Mucosa of descending colon (tissue), 3 donors: Measurements from ENCODE around the gene IL1A. TPM values are rescaled to one million over a fixed set of nuclear protein-coding genes. Genes with fewer than 3 reads are reported as not detected.
A peak's percentile ranks its signal among the peaks of the same experiment; 100 is the strongest.
"Not testable (repeated sequence)": the region's sequence is repeated elsewhere in the genome, so short reads cannot be mapped to it uniquely, and the experiment has no call there.

ENCODE experiments used
- ATAC-seq: fragments of 200-7000 bp; cut with Tn5 transposase; one replicate; pipeline ENCODE4 v1.9.1; 2020; ENCODE audit warnings: mild to moderate bottlenecking, moderate library complexity
- DNase-seq, 3 donors: peaks; one replicate each; pipeline ENCODE4 v3.0.0-alpha.2; 2020
- H3K36me3 ChIP-seq: fragments of 200-600 bp; one replicate; pipeline ENCODE4 v1.8.0; 2021; ENCODE audit warnings: low read depth, mild to moderate bottlenecking
- H3K4me1 ChIP-seq: fragments of 200-600 bp; one replicate; pipeline ENCODE4 v1.8.0; 2021; ENCODE audit warnings: low read depth, mild to moderate bottlenecking
- H3K4me3 ChIP-seq: fragments of 200-600 bp; one replicate; pipeline ENCODE4 v1.8.0; 2021; ENCODE audit warnings: mild to moderate bottlenecking
- H3K9me3 ChIP-seq: fragments of 200-600 bp; one replicate; pipeline ENCODE4 v1.8.0; 2021; ENCODE audit warnings: mild to moderate bottlenecking
- intact Hi-C, 2 donors: fragments of 100-400 bp; cut with DNase I in 1 of 2; cut with micrococcal nuclease in 1 of 2; formaldehyde crosslinking; loops; one replicate each; pipeline versions ENCODE4 v1.11.0 to v1.11.1; 2022; cut with DNase I, micrococcal nuclease
- long read RNA-seq, 2 donors: library from polyadenylated mRNA; unstranded; transcript quantifications; one replicate each; pipeline ENCODE4 v2.0.0, GENCODE V29; 2019 to 2021
- total RNA-seq, 3 donors: library from RNA; stranded (reverse); fragmentation: NEBNext Ultra II Directional in 2 of 3; extraction: Animal tissue kit (Norgen Biotek cat#: 25700) in 2 of 3; gene quantifications; one replicate each; pipeline versions ENCODE4 v1.2.1 to v1.2.4, GENCODE V29; 2021 to 2023
- TF ChIP-seq, protein P1 (sequence below): fragments of 200-600 bp; IDR thresholded peaks from one replicate; pipeline ENCODE4 v1.8.0; 2022; ENCODE audit warnings: antibody characterized with exemption, mild to moderate bottlenecking
- donor health status: DM: no; HTN: no; CAD: no; lungs with moderate emphysema.
- donor health status: DM: no; HTN: no; CAD: no.
- donor health status: DM: no; HTN: yes; CAD: no.

IL1A gene, protein sequence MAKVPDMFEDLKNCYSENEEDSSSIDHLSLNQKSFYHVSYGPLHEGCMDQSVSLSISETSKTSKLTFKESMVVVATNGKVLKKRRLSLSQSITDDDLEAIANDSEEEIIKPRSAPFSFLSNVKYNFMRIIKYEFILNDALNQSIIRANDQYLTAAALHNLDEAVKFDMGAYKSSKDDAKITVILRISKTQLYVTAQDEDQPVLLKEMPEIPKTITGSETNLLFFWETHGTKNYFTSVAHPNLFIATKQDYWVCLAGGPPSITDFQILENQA
- not detected for total RNA-seq
- long read RNA-seq, donor 1 = 0 reads
- long read RNA-seq, donor 2 = 0 reads

DNA sequence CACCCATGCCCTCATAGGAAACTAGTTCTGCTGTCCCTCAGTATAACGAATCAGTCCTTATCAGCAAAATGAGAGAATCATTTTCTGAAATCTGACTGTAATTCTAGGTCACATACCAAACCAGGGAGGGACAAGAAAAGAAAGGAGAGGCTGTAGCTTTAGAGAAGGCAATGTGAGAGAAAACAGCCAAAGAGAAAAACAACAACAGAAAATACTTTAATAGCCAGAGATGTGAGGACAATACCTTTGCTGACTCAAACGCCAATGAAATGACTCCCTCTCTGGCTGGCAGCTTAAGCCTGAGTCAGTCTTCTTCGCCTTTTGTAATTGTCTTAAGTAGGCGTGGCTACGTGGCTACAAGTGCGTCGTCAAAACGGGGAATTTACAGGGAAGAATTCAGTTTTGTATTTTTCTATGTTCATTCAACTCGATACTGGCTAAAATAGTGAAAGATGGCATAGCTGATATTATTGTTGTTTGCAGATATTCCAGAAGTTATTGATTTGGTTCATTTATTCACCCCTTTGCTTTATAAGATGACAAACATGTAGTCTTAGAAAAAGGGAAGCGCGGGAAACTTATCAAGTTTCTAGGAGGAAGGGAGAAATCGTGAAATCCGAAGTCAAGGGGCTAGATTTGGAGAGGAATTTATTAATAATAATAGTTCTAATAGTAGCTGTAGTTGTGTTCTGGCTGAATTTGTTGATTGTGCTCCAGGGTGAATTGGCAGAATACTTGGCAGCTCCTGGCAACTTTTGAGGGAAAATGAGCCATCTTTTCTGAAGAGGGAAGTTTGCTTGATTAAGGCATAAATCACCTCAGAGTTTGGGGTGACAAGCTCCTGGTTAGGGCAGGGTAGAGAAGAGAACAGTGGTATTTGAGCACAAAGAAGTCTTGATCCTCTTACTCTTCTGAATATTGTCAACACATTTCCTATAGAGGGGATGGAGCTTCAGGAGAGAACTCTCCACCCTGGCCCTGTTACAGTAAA is at the start of gene IL1A:
Gene IL1A, minus strand, starts transcription at position 295 of the 991 bp plus-strand sequence. CDS start 723 bp downstream, outside the sequence.
- TF ChIP-seq, protein P1, sequence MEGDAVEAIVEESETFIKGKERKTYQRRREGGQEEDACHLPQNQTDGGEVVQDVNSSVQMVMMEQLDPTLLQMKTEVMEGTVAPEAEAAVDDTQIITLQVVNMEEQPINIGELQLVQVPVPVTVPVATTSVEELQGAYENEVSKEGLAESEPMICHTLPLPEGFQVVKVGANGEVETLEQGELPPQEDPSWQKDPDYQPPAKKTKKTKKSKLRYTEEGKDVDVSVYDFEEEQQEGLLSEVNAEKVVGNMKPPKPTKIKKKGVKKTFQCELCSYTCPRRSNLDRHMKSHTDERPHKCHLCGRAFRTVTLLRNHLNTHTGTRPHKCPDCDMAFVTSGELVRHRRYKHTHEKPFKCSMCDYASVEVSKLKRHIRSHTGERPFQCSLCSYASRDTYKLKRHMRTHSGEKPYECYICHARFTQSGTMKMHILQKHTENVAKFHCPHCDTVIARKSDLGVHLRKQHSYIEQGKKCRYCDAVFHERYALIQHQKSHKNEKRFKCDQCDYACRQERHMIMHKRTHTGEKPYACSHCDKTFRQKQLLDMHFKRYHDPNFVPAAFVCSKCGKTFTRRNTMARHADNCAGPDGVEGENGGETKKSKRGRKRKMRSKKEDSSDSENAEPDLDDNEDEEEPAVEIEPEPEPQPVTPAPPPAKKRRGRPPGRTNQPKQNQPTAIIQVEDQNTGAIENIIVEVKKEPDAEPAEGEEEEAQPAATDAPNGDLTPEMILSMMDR = no peak
- intact Hi-C loops = no loop called here
- H3K4me1 ChIP-seq = no peaks in the 10 kb centered on the region
- H3K9me3 ChIP-seq = no peaks in the 10 kb centered on the region
- DNase-seq (peak in 1 of 3 donors; percentile 17), ATAC-seq (peak; percentile 87)
- H3K36me3 ChIP-seq = no peaks in the 10 kb centered on the region
- no peak within 1 kb of the TSS for H3K4me3 ChIP-seq

DNA sequence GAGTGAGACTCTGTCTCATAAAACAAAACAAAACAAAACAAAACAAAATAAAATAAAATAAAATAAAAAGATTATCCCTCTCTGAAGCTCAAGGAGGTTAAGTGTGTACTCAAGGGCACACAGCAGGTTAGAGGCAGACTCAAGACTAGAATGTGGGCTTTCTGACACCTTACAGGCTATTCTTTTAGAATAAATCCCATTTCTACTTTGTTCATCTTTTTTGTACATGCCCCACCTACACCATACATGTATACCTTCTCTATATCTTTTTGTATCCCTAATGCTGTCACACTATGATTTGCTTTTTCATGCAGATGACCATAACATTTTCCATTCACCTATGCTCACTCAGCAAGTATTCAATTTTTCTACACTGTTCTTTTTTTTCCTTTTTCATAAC is 49.7 kb upstream of the IL1A start:
- ATAC-seq = no peak
- DNase-seq = no peak
- Histone ChIP-seq H3K9me3 (no peaks in the 10 kb centered on the region), H3K4me3 (no peak overlapping the region), H3K36me3 (no peaks in the 10 kb centered on the region), H3K4me1 (peaks cover 10% of the 10 kb centered on the region)
- intact Hi-C loops = no loop called here
- TF ChIP-seq, protein P1 = no peak

DNA sequence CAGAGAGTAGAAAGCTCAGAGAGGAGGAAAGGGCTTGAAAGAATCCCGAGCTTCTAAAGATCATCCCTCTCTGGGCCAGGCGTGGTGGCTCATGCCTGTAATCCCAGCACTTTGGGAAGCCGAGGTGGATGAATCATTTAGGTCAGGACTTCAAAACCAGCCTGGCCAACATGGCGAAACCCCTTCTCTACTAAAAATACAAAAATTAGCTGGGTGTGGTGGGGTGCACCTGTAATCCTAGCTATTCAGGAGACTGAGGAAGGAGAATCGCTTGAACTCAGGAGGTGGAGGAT is 49.3 kb upstream of the IL1A start:
- H3K36me3 ChIP-seq, ATAC-seq, intact Hi-C loops, H3K9me3 ChIP-seq, H3K4me3 ChIP-seq, DNase-seq: not testable (repeated sequence)
- H3K4me1 ChIP-seq = peaks cover 10% of the 10 kb centered on the region

DNA sequence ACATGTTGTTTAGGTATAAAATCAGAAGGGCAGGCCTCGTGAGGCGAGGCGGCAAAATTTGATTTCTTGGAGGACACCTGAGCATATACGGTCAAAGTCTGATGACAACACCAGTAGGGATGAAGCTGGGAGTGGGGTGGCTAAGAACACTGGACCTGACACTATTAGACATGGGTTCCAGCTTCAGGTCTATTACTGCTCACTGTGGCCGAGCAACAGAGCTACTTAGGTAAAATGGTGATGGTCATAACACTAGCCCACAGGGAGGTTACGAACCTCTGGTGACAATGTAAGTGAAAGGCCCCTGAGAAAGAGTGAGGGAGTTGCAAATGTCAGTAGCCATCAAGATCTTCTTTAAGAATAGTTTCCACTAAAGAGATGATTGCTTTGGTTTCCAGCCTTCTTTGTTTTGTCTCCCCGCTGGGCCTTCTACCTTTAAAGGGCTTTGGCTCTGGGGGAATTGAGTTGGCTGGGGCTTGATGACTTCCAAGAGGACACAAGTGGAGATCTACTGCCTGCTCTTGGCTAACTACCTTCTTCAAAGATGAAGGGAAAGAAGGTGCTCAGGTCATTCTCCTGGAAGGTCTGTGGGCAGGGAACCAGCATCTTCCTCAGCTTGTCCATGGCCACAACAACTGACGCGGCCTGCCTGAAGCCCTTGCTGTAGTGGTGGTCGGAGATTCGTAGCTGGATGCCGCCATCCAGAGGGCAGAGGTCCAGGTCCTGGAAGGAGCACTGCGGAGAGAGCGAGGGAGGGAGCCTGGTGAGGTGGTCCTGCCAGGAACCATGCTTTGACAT is 48.7 kb upstream of the IL1A start:
- no peak for DNase-seq
- Histone ChIP-seq H3K4me1 (peaks cover 10% of the 10 kb centered on the region), H3K9me3 (no peaks in the 10 kb centered on the region), H3K4me3 (no peak overlapping the region), H3K36me3 (no peaks in the 10 kb centered on the region)
- TF ChIP-seq, protein P1 = no peak
- no peak for ATAC-seq
- intact Hi-C loops = no loop called here

DNA sequence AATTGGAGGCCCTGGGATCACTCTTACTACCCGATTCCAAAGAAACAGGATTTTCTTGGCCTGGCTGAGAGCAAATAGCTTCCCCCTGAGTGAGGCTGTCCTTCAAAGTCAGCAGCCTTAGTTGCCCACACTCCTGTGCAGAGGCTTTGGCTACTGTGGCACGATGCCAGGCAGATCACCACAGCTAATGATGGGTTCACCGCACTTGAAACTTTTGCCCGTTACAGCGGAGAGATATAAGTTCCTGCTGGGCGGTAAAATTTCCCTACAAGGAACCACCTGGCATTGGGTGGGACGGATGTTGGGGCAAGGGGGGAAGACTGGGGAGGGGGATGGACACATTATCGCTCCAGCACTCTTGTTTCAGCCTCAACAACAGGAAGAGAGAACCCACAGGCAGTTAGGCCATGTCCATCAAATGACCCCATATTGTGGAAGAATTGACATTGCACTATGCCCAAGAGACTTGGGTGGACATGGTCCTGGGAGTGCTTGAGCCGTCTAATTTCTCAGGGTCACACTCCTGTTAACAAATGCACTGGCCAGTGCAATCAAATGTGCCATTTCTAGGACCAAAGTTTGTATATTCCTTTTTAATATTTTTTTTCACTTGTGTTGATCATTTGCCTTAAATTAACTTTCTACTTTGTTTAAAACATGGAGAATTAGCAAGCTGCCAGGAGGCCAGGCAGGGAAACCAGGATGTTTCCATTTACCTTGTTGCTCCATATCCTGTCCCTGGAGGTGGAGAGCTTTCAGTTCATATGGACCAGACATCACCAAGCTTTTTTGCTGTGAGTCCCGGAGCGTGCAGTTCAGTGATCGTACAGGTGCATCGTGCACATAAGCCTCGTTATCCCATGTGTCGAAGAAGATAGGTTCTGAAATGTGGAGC is 47.9 kb upstream of the IL1A start:
- no peaks in the 10 kb centered on the region for H3K36me3 ChIP-seq
- DNase-seq (no peak), ATAC-seq (no peak)
- H3K4me1 ChIP-seq = peaks cover 10% of the 10 kb centered on the region
- TF ChIP-seq, protein P1 = no peak
- H3K4me3 ChIP-seq = no peak overlapping the region
- no peaks in the 10 kb centered on the region for H3K9me3 ChIP-seq
- intact Hi-C loops = no loop called here
